T-helper 2 cell treated with Interferon-gamma antibody and Interleukin-4, amounts not matched to agents 5 μg/mL and 100 μg/mL, for 36 hours (primary cell): Measurements from ENCODE around the gene NOL12.
"Not testable (repeated sequence)": the region's sequence is repeated elsewhere in the genome, so short reads cannot be mapped to it uniquely, and the experiment has no call there.

ENCODE experiments used
- DNase-seq: peaks from one replicate; pipeline ENCODE4 v3.0.0; 2021; ENCODE audit warnings: low spot score
- H3K27ac Mint-ChIP-seq: one replicate; pipeline ENCODE4 v1.8.0; 2021; ENCODE audit warnings: mild to moderate bottlenecking, mixed read lengths
- H3K27me3 Mint-ChIP-seq: one replicate; pipeline ENCODE4 v1.8.0; 2021; ENCODE audit warnings: low read depth, mixed read lengths
- H3K36me3 Mint-ChIP-seq: one replicate; pipeline ENCODE4 v1.8.0; 2021; ENCODE audit warnings: low read depth, mixed read lengths
- H3K4me1 Mint-ChIP-seq: one replicate; pipeline ENCODE4 v1.8.0; 2021; ENCODE audit warnings: low read depth, mixed read lengths
- H3K4me3 Mint-ChIP-seq: one replicate; pipeline ENCODE4 v1.8.0; 2022; ENCODE audit warnings: mild to moderate bottlenecking, moderate library complexity, mixed read lengths
- H3K9me3 Mint-ChIP-seq: one replicate; pipeline ENCODE4 v1.8.0; 2021; ENCODE audit warnings: mixed read lengths

Gene NOL12

GRCh38 chr22:37680191-37680851 is 5.8 kb upstream of the NOL12 start:
- H3K36me3 Mint-ChIP-seq: peaks cover 22% of the 10 kb centered on the region
- H3K27ac Mint-ChIP-seq: peak overlapping the region; percentile 56
- peak overlapping the region; percentile 40 for H3K4me3 Mint-ChIP-seq
- H3K9me3 Mint-ChIP-seq: no peaks in the 10 kb centered on the region
- H3K4me1 Mint-ChIP-seq: peaks cover 22% of the 10 kb centered on the region
- no peak for DNase-seq
- H3K27me3 Mint-ChIP-seq: no peaks in the 10 kb centered on the region

- Mint-ChIP-seq H3K4me3 (no peak overlapping the region), H3K9me3 (no peaks in the 10 kb centered on the region), H3K27ac (peak overlapping the region; percentile 82)
Measured at GRCh38 chr22:37681001-37681424, 5.1 kb upstream of the NOL12 start.

GRCh38 chr22:37681556-37682049 is 4.5 kb upstream of the NOL12 start:
- Mint-ChIP-seq H3K27ac (peak overlapping the region; percentile 69), H3K4me3 (no peak overlapping the region)

More at GRCh38 chr22:37681001-37681424, 5.1 kb upstream of the NOL12 start:
- peaks cover 22% of the 10 kb centered on the region for H3K36me3 Mint-ChIP-seq
- no peak for DNase-seq
- H3K27me3 Mint-ChIP-seq: no peaks in the 10 kb centered on the region
- H3K4me1 Mint-ChIP-seq: peaks cover 20% of the 10 kb centered on the region

GRCh38 chr22:37684803-37685615 is 1.1 kb upstream of the NOL12 start:
- DNase-seq: no peak
- Mint-ChIP-seq H3K4me3 (no peak overlapping the region), H3K27me3 (no peaks in the 10 kb centered on the region), H3K4me1 (peaks cover 22% of the 10 kb centered on the region), H3K9me3 (no peaks in the 10 kb centered on the region), H3K36me3 (peaks cover 16% of the 10 kb centered on the region), H3K27ac (no peak overlapping the region)

More at GRCh38 chr22:37681556-37682049, 4.5 kb upstream of the NOL12 start:
- Mint-ChIP-seq H3K36me3 (peaks cover 20% of the 10 kb centered on the region), H3K9me3 (no peaks in the 10 kb centered on the region), H3K4me1 (peaks cover 20% of the 10 kb centered on the region), H3K27me3 (no peaks in the 10 kb centered on the region)
- peak; percentile 70 for DNase-seq

GRCh38 chr22:37690407-37690806 is 4.3 kb downstream of the NOL12 start:
- H3K9me3 Mint-ChIP-seq: no peaks in the 10 kb centered on the region
- H3K4me1 Mint-ChIP-seq: peaks cover 14% of the 10 kb centered on the region
- no peak overlapping the region for H3K27ac Mint-ChIP-seq
- DNase-seq: no peak
- peaks cover 37% of the 10 kb centered on the region for H3K36me3 Mint-ChIP-seq
- H3K4me3 Mint-ChIP-seq: no peak overlapping the region
- no peaks in the 10 kb centered on the region for H3K27me3 Mint-ChIP-seq

GRCh38 chr22:37690901-37691504 is 4.9 kb downstream of the NOL12 start:
- no peak overlapping the region for H3K4me3 Mint-ChIP-seq
- no peaks in the 10 kb centered on the region for H3K27me3 Mint-ChIP-seq
- H3K4me1 Mint-ChIP-seq: peaks cover 16% of the 10 kb centered on the region
- no peak overlapping the region for H3K27ac Mint-ChIP-seq
- no peak for DNase-seq
- no peaks in the 10 kb centered on the region for H3K9me3 Mint-ChIP-seq
- H3K36me3 Mint-ChIP-seq: peaks cover 42% of the 10 kb centered on the region

- H3K4me1 Mint-ChIP-seq: peaks cover 20% of the 10 kb centered on the region
- no peaks in the 10 kb centered on the region for H3K9me3 Mint-ChIP-seq
- no peak overlapping the region for H3K4me3 Mint-ChIP-seq
- no peak for DNase-seq
- no peaks in the 10 kb centered on the region for H3K27me3 Mint-ChIP-seq
- H3K36me3 Mint-ChIP-seq: peaks cover 39% of the 10 kb centered on the region
- no peak overlapping the region for H3K27ac Mint-ChIP-seq
Measured at GRCh38 chr22:37692627-37693285, 6.6 kb downstream of the NOL12 start.

- H3K4me3 Mint-ChIP-seq, DNase-seq, H3K9me3 Mint-ChIP-seq, H3K27ac Mint-ChIP-seq, H3K27me3 Mint-ChIP-seq: not testable (repeated sequence)
- Mint-ChIP-seq H3K36me3 (peaks cover 30% of the 10 kb centered on the region), H3K4me1 (peaks cover 13% of the 10 kb centered on the region)
Measured at GRCh38 chr22:37694131-37694530, 8.0 kb downstream of the NOL12 start.

GRCh38 chr22:37696260-37696656 is 10.1 kb downstream of the NOL12 start:
- H3K9me3 Mint-ChIP-seq, H3K27me3 Mint-ChIP-seq, DNase-seq: not testable (repeated sequence)
- Mint-ChIP-seq H3K4me3 (peak overlapping the region; percentile 68), H3K4me1 (peaks cover 13% of the 10 kb centered on the region), H3K27ac (peak overlapping the region; percentile 49), H3K36me3 (peaks cover 21% of the 10 kb centered on the region)

GRCh38 chr22:37696657-37697537 is 10.8 kb downstream of the NOL12 start, which contains the start of gene TRIOBP:
Gene TRIOBP, plus strand, starts transcription at chr22:37697048. Its CDS starts 4,318 bp downstream, at chr22:37701366.
- DNase-seq: peak; percentile 93
- H3K4me3 Mint-ChIP-seq: peak within 1 kb of the TSS; percentile 68
- peak within 1 kb of the TSS; percentile 49 for H3K27ac Mint-ChIP-seq

GRCh38 chr22:37697538-37697835 is 11.3 kb downstream of the NOL12 start:
- Mint-ChIP-seq H3K4me3 (no peak overlapping the region), H3K27ac (no peak overlapping the region), H3K36me3 (peaks cover 16% of the 10 kb centered on the region), H3K9me3 (no peaks in the 10 kb centered on the region), H3K27me3 (no peaks in the 10 kb centered on the region), H3K4me1 (peaks cover 13% of the 10 kb centered on the region)
- DNase-seq: no peak

More at GRCh38 chr22:37696657-37697537, 10.8 kb downstream of the NOL12 start, which contains the start of gene TRIOBP:
- Mint-ChIP-seq H3K4me1 (peaks cover 13% of the 10 kb centered on the region), H3K9me3 (no peaks in the 10 kb centered on the region), H3K27me3 (no peaks in the 10 kb centered on the region), H3K36me3 (peaks cover 21% of the 10 kb centered on the region)

GRCh38 chr22:37701141-37701786 is 15.1 kb downstream of the NOL12 start:
- Mint-ChIP-seq H3K27me3 (no peaks in the 10 kb centered on the region), H3K4me1 (peaks cover 7% of the 10 kb centered on the region), H3K4me3 (no peak overlapping the region), H3K27ac (no peak overlapping the region), H3K36me3 (no peaks in the 10 kb centered on the region), H3K9me3 (no peaks in the 10 kb centered on the region)
- no peak for DNase-seq
